Transverse colon (tissue), 4 donors: ENCODE data around the gene E4F1.

Experiments
- EP300 ChIP-seq: sonication (generic); formaldehyde crosslinking; IDR thresholded peaks from one replicate; pipeline ENCODE4 v1.6.1; 2017; ENCODE audit warnings: antibody characterized with exemption, low read depth
- POLR2AphosphoS5 ChIP-seq, 3 donors: sonication (generic); formaldehyde crosslinking; IDR thresholded peaks; one replicate each; pipeline ENCODE4 v1.6.1; 2016; ENCODE audit warnings: antibody characterized with exemption in 3 of 3
- TF ChIP-seq, protein P1 (sequence below), 5 experiments: fragments of 200-600 bp in 3 of 5; fragments of 450-650 bp in 2 of 5; sonication (generic) in 3 of 5; IDR thresholded peaks; 1 replicate in 2 of 5; 2 replicates in 3 of 5; pipeline ENCODE4 v1.5.1; 2016 to 2017; ENCODE audit warnings: antibody characterized with exemption in 5 of 5, inconsistent platforms in 3 of 5, mild to moderate bottlenecking in 2 of 5, moderate library complexity in 1 of 5

DNA sequence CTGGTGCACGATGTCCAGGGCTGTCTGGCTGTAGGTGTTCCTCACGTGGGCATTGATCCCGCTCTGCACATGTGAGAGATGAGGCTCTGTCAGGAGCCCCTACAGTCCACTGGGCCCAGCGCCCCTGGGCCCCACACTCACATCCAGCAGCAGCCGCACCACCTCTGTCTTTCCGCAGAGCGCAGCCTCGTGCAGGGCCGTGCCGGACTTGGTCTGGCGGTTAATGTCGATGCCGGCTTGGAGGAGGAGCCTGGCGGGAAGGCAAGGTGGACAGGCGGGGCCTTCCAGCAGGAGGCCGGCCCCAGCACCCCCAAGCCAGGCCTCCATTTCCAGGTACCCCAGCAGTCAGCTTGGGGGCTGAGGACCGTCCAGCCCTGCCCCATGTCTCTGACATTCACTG is 36.2 kb upstream of the E4F1 start:
- TF ChIP-seq, protein P1, sequence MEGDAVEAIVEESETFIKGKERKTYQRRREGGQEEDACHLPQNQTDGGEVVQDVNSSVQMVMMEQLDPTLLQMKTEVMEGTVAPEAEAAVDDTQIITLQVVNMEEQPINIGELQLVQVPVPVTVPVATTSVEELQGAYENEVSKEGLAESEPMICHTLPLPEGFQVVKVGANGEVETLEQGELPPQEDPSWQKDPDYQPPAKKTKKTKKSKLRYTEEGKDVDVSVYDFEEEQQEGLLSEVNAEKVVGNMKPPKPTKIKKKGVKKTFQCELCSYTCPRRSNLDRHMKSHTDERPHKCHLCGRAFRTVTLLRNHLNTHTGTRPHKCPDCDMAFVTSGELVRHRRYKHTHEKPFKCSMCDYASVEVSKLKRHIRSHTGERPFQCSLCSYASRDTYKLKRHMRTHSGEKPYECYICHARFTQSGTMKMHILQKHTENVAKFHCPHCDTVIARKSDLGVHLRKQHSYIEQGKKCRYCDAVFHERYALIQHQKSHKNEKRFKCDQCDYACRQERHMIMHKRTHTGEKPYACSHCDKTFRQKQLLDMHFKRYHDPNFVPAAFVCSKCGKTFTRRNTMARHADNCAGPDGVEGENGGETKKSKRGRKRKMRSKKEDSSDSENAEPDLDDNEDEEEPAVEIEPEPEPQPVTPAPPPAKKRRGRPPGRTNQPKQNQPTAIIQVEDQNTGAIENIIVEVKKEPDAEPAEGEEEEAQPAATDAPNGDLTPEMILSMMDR (IDR thresholded peaks at IDR 0.05): no peak
- no peak for TF ChIP-seq POLR2AphosphoS5 (IDR thresholded peaks at IDR 0.05)
- TF ChIP-seq EP300: no peak
